ENCODE results near the gene NOXA1.
"Not testable (repeated sequence)": the region's sequence is repeated elsewhere in the genome, so short reads cannot be mapped to it uniquely, and the experiment has no call there.

The NOXA1 gene

GRCh38 chr9:137465720-137466388 lies 42.7 kb downstream of the NOXA1 start:
- TF ChIP-seq ZBTB17 (tag by site-specific recombination; IDR thresholded peaks at IDR 0.05) (peak; percentile 81), ZNF423 (tag by site-specific recombination; IDR thresholded peaks at IDR 0.05) (no peak)
- no peaks in the 10 kb centered on the region for H3K4me1 ChIP-seq (ENCODE audit: control insufficient read depth, insufficient read depth, low read length)
- ChIA-PET CTCF (interaction anchor here (0.7 kb wide), 1 partner anchor 64 kb away, joined by 3 read pairs; no protein-coding TSS in a partner anchor), POLR2A (no interaction called here)
- H3K9me3 ChIP-seq (ENCODE audit: control insufficient read depth, insufficient read depth, low read depth, low read length) = no peaks in the 10 kb centered on the region
- H3K4me3 ChIP-seq (ENCODE audit: low read depth, low read length) = no peak overlapping the region
- no peak overlapping the region for H3K27ac ChIP-seq (ENCODE audit: extremely low read depth, low read depth, low read length)
- H3K36me3 ChIP-seq (ENCODE audit: control insufficient read depth in 2 of 2, insufficient read depth in 1 of 2, low read length in 2 of 2) = no peaks in the 10 kb centered on the region

DNA sequence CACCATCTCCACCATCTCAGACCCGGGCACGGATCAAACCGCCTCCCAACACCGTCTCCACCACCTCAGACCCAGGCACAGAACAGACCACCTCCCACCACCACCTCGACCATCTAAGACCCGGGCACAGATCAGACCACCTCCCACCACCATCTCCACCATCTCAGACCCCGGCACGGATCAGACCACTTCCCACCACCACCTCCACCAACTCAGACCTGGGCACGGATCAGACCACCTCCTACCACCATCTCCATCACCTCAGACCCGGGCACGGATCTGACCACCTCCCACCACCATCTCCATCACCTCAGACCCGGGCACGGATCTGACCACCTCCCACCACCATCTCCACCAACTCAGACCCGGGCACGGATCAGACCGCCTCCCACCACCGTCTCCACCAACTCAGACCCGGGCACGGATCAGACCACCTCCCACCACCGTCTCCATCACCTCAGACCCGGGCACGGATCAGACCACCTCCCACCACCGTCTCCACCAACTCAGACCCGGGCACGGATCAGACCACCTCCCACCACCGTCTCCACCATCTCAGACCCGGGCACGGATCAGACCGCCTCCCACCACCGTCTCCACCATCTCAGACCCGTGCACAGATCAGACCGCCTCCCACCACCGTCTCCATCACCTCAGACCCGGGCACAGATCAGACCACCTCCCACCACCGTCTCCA lies 43.3 kb downstream of the NOXA1 start:
- POLR2A ChIA-PET; H3K9me3 ChIP-seq (ENCODE audit: control insufficient read depth, insufficient read depth, low read depth, low read length); H3K4me1 ChIP-seq (ENCODE audit: control insufficient read depth, insufficient read depth, low read length); H3K36me3 ChIP-seq (ENCODE audit: control insufficient read depth in 2 of 2, insufficient read depth in 1 of 2, low read length in 2 of 2); H3K27ac ChIP-seq (ENCODE audit: extremely low read depth, low read depth, low read length); H3K4me3 ChIP-seq (ENCODE audit: low read depth, low read length): not testable (repeated sequence)
- CTCF ChIA-PET = interaction anchor here (0.7 kb wide), 1 partner anchor 63 kb away, joined by 3 read pairs; no protein-coding TSS in a partner anchor

DNA sequence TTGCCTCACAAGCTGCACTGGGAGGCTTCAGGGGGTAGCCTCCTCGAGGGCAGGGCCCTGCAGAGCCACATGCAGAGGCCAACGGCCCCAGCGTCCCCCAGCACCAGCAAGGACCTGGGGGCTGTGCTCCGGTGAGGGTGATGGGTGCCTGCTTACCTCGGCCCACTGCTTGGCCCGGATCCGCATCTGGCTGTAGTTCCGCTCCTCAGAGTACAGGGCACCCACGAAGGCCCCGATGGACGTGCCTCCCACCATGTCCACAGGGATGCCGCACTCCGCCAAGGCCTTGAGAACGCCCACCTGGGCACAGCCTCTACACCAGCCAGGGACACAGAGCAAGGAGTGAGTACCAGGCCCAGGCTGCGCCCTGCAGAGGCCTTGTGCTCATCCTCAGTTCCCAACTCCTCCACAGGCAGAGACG lies 44.0 kb downstream of the NOXA1 start:
- H3K4me1 ChIP-seq (ENCODE audit: control insufficient read depth, insufficient read depth, low read length) = no peaks in the 10 kb centered on the region
- POLR2A ChIA-PET = no interaction called here
- TF ChIP-seq ZBTB10 (tag by site-specific recombination; IDR thresholded peaks at IDR 0.05) (no peak), ZNF621 (tag by site-specific recombination; IDR thresholded peaks at IDR 0.05) (no peak), ZNF16 (tag by site-specific recombination; IDR thresholded peaks at IDR 0.05; ENCODE audit: low read depth) (no peak)
- TF ChIP-seq, protein P1, sequence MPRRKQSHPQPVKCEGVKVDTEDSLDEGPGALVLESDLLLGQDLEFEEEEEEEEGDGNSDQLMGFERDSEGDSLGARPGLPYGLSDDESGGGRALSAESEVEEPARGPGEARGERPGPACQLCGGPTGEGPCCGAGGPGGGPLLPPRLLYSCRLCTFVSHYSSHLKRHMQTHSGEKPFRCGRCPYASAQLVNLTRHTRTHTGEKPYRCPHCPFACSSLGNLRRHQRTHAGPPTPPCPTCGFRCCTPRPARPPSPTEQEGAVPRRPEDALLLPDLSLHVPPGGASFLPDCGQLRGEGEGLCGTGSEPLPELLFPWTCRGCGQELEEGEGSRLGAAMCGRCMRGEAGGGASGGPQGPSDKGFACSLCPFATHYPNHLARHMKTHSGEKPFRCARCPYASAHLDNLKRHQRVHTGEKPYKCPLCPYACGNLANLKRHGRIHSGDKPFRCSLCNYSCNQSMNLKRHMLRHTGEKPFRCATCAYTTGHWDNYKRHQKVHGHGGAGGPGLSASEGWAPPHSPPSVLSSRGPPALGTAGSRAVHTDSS (tag by site-specific recombination; IDR thresholded peaks at IDR 0.05) = no peak
- CTCF ChIA-PET = interaction anchor here (0.6 kb wide), 1 partner anchor 88 kb away, joined by 3 read pairs; no protein-coding TSS in a partner anchor
- no peak overlapping the region for H3K27ac ChIP-seq (ENCODE audit: extremely low read depth, low read depth, low read length)
- no peaks in the 10 kb centered on the region for H3K36me3 ChIP-seq (ENCODE audit: control insufficient read depth in 2 of 2, insufficient read depth in 1 of 2, low read length in 2 of 2)
- H3K4me3 ChIP-seq (ENCODE audit: low read depth, low read length) = no peak overlapping the region
- no peaks in the 10 kb centered on the region for H3K9me3 ChIP-seq (ENCODE audit: control insufficient read depth, insufficient read depth, low read depth, low read length)

GRCh38 chr9:137467896-137468295 lies 44.7 kb downstream of the NOXA1 start:
- Histone ChIP-seq H3K9me3 (ENCODE audit: control insufficient read depth, insufficient read depth, low read depth, low read length) (no peaks in the 10 kb centered on the region), H3K27ac (ENCODE audit: extremely low read depth, low read depth, low read length) (no peak overlapping the region), H3K4me3 (ENCODE audit: low read depth, low read length) (no peak overlapping the region), H3K4me1 (ENCODE audit: control insufficient read depth, insufficient read depth, low read length) (no peaks in the 10 kb centered on the region), H3K36me3 (ENCODE audit: control insufficient read depth in 2 of 2, insufficient read depth in 1 of 2, low read length in 2 of 2) (no peaks in the 10 kb centered on the region)
- TF ChIP-seq ZNF223 (tag by site-specific recombination; IDR thresholded peaks at IDR 0.05) (no peak), ZNF211 (tag by site-specific recombination; IDR thresholded peaks at IDR 0.05; ENCODE audit: low read depth) (no peak), ZNF169 (tag by site-specific recombination; IDR thresholded peaks at IDR 0.05) (no peak), ZBTB48 (tag by site-specific recombination; IDR thresholded peaks at IDR 0.05) (no peak), GLIS1 (tag by site-specific recombination; IDR thresholded peaks at IDR 0.05) (no peak), ZNF585B (tag by site-specific recombination; IDR thresholded peaks at IDR 0.05) (no peak)
- POLR2A ChIA-PET = no interaction called here
- CTCF ChIA-PET = interaction anchor here (0.6 to 0.7 kb wide), 2 partner anchors 46 to 87 kb away, joined by 3 read pairs; no protein-coding TSS in a partner anchor

Data from HEK293 (cell line).